ENCODE data around the gene COQ3. TPM values are rescaled to one million over a fixed set of nuclear protein-coding genes. Genes with fewer than 3 reads are reported as not detected.
A peak's percentile ranks its signal among the peaks of the same experiment; 100 is the strongest.

Gene COQ3
- total RNA-seq, 2 experiments from 2014 or later = 1.8 to 2.2 TPM

DNA sequence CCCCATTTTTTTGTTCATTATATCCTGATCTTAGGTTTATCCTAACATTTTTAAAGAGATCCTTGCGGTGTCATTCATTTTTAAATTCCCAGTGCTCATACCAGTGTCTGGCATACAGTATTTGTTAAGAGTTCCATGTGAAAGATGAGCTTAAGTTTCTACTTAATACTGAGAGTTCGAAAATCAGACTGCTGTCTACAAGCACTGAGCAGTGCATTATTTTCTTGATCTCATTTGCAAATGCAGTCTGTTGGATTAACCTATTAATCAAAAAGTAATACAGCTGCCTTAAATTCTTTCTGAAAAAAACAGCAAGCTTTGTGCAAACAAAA, 663 bp downstream of the COQ3 start:
- H3K4me1 ChIP-seq (ENCODE audit: insufficient read depth, low read length) = peaks cover 4% of the 10 kb centered on the region
- H3K4me1 Mint-ChIP-seq (ENCODE audit: low read depth) = peaks cover 28% of the 10 kb centered on the region
- H3K27me3 ChIP-seq (ENCODE audit: control insufficient read depth in 1 of 2, insufficient read depth in 2 of 2, low read length in 2 of 2) = no peaks in the 10 kb centered on the region
- H3K4me3 ChIP-seq (ENCODE audit: low read length) = peak overlapping the region; percentile 79
- no peaks in the 10 kb centered on the region for H3K9me3 ChIP-seq (ENCODE audit: control insufficient read depth in 1 of 2, insufficient read depth in 1 of 2, low read length in 2 of 2)
- intact Hi-C loops (cut with DNase I, micrococcal nuclease) = no loop called here
- H3K4me3 Mint-ChIP-seq = peak overlapping the region; percentile 95
- no peaks in the 10 kb centered on the region for H3K9me3 Mint-ChIP-seq
- ChIA-PET POLR2A (interaction anchor here (0.8 to 4.3 kb wide), 6 partner anchors 10 to 447 kb away, joined by 3 to 50 read pairs (median 5); partner anchors contain the start of genes CCNC and PNISR), CTCF (interaction anchor here (0.7 to 1.0 kb wide), 3 partner anchors 14 to 26 kb away, joined by 3 read pairs; no protein-coding TSS in a partner anchor)
- H3K27ac ChIP-seq (ENCODE audit: low read depth in 1 of 2, low read length in 2 of 2) = no peak overlapping the region
- peaks cover 12% of the 10 kb centered on the region for H3K36me3 Mint-ChIP-seq (ENCODE audit: low read depth)
- TF ChIP-seq, protein P1, sequence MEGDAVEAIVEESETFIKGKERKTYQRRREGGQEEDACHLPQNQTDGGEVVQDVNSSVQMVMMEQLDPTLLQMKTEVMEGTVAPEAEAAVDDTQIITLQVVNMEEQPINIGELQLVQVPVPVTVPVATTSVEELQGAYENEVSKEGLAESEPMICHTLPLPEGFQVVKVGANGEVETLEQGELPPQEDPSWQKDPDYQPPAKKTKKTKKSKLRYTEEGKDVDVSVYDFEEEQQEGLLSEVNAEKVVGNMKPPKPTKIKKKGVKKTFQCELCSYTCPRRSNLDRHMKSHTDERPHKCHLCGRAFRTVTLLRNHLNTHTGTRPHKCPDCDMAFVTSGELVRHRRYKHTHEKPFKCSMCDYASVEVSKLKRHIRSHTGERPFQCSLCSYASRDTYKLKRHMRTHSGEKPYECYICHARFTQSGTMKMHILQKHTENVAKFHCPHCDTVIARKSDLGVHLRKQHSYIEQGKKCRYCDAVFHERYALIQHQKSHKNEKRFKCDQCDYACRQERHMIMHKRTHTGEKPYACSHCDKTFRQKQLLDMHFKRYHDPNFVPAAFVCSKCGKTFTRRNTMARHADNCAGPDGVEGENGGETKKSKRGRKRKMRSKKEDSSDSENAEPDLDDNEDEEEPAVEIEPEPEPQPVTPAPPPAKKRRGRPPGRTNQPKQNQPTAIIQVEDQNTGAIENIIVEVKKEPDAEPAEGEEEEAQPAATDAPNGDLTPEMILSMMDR (IDR thresholded peaks at IDR 0.05) = no peak
- DNase-seq (no peak), ATAC-seq (ENCODE audit: poor library complexity) (no peak)
- H3K27ac Mint-ChIP-seq = peak overlapping the region; percentile 84
- H3K36me3 ChIP-seq (ENCODE audit: insufficient read depth, low read length) = no peaks in the 10 kb centered on the region
- H3K27me3 Mint-ChIP-seq = no peaks in the 10 kb centered on the region

DNA sequence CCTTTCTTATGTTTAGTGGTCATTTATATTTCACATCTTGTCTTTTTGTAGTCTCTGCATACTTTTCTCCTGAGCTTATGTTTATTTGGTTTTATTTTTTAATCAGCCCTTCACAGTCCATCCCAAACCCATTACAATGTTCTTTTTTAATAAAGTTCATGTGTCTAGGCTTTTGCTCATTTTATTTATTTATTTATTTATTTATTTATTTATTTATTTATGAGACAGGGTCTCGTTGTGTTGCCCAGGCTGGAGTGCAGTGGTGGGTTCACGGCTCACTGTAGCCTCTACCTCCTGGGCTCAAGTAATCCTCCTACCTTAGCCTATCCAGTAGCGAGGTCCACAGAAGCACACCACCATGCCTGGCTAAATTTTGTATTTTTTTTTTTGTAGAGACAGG, 3.1 kb downstream of the COQ3 start:
- no peaks in the 10 kb centered on the region for H3K27me3 Mint-ChIP-seq
- H3K9me3 Mint-ChIP-seq = no peaks in the 10 kb centered on the region
- ChIA-PET POLR2A (no interaction called here), CTCF (no interaction called here)
- no peak for ATAC-seq (ENCODE audit: poor library complexity)
- Histone ChIP-seq H3K4me1 (ENCODE audit: insufficient read depth, low read length) (peaks cover 4% of the 10 kb centered on the region), H3K9me3 (ENCODE audit: control insufficient read depth in 1 of 2, insufficient read depth in 1 of 2, low read length in 2 of 2) (no peaks in the 10 kb centered on the region), H3K4me3 (ENCODE audit: low read length) (no peak overlapping the region), H3K27ac (ENCODE audit: low read depth in 1 of 2, low read length in 2 of 2) (no peak overlapping the region), H3K36me3 (ENCODE audit: insufficient read depth, low read length) (no peaks in the 10 kb centered on the region), H3K27me3 (ENCODE audit: control insufficient read depth in 1 of 2, insufficient read depth in 2 of 2, low read length in 2 of 2) (no peaks in the 10 kb centered on the region)
- H3K4me3 Mint-ChIP-seq = no peak overlapping the region
- TF ChIP-seq, protein P1 (IDR thresholded peaks at IDR 0.05) = no peak
- peaks cover 28% of the 10 kb centered on the region for H3K4me1 Mint-ChIP-seq (ENCODE audit: low read depth)
- peaks cover 6% of the 10 kb centered on the region for H3K36me3 Mint-ChIP-seq (ENCODE audit: low read depth)
- no peak for DNase-seq
- intact Hi-C loops (cut with DNase I, micrococcal nuclease) = no loop called here
- no peak overlapping the region for H3K27ac Mint-ChIP-seq

DNA sequence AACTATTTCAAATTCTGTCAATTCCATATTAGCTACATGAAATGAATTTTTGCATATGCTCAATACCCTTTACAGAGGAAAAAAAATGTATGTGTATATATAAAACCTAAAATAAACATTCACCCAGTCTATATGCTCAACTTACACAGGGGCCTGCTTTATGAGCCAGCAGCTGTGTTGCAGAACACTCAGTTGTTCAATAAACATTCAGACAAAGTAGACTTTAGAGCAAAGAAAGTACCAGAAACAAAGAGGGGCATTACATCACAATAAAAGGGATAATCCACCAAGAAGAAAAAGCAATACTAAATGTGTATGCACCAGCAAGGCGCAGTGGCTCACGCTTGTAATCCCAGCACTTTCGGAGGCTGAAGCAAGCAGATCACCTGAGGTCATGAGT, 9.5 kb downstream of the COQ3 start:
- ATAC-seq (ENCODE audit: poor library complexity) = no peak
- TF ChIP-seq, protein P1 (IDR thresholded peaks at IDR 0.05) = no peak

More for the DNA sequence above, 9.5 kb downstream of the COQ3 start:
- no peak overlapping the region for H3K27ac Mint-ChIP-seq
- no peaks in the 10 kb centered on the region for H3K9me3 Mint-ChIP-seq
- no peak overlapping the region for H3K4me3 ChIP-seq (ENCODE audit: low read length)
- no peaks in the 10 kb centered on the region for H3K27me3 ChIP-seq (ENCODE audit: control insufficient read depth in 1 of 2, insufficient read depth in 2 of 2, low read length in 2 of 2)
- H3K27me3 Mint-ChIP-seq = no peaks in the 10 kb centered on the region
- no peaks in the 10 kb centered on the region for H3K4me1 ChIP-seq (ENCODE audit: insufficient read depth, low read length)
- no peaks in the 10 kb centered on the region for H3K9me3 ChIP-seq (ENCODE audit: control insufficient read depth in 1 of 2, insufficient read depth in 1 of 2, low read length in 2 of 2)
- no peaks in the 10 kb centered on the region for H3K4me1 Mint-ChIP-seq (ENCODE audit: low read depth)
- H3K4me3 Mint-ChIP-seq = no peak overlapping the region
- POLR2A ChIA-PET = no interaction called here
- CTCF ChIA-PET = no interaction called here
- no peak for DNase-seq
- intact Hi-C loops (cut with DNase I, micrococcal nuclease) = no loop called here
- H3K36me3 Mint-ChIP-seq (ENCODE audit: low read depth) = peaks cover 5% of the 10 kb centered on the region
- no peaks in the 10 kb centered on the region for H3K36me3 ChIP-seq (ENCODE audit: insufficient read depth, low read length)
- H3K27ac ChIP-seq (ENCODE audit: low read depth in 1 of 2, low read length in 2 of 2) = no peak overlapping the region
